ENCODE data around the gene CCR6.

DNA sequence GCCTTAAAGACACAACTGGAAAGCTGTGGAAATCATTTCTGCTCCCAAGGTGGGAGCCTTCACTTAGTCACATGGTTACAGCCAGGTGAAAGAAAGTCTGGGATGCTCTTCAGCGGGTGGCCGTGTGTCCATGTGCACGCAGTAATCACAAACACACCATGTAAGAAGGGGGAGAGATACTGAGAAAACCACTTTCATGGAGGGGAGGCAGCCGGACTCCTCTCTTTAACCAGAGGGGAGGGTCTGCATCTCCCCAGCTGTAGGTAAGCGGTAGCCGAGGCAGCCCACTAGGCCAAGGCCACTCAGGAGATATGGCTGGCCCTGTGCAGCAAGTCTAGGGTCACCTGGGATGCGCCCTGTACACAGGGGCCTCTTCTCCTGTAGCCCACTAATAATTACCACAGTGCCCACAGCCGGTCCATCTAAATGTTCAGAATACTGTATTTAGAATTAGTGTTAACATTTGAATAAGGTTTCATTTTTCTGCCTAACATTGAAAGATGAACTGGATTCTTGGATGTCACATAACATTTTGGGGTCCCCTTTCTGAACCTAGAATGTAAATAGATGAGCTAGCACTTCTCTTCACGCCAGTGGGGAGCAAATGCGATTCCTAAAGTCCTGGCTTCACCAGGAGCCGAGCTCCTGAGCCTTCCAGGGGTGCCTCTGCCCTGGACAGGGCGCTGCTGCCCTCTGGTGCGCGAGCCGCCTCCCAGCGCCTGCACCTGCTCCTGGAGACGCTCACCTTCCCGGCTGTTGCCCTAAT is 19.0 kb downstream of the CCR6 start:
- peak; percentile 61 to 84 (median 80) for TF ChIP-seq CTCF (IDR thresholded peaks at IDR 0.05)
- TF ChIP-seq POLR2A (IDR thresholded peaks at IDR 0.05), result no peak
